ENCODE results near the gene CEP112.

GRCh38 chr17:65855675-65856074 lies 336.3 kb downstream of the CEP112 start:
- TF ChIP-seq, protein P1, sequence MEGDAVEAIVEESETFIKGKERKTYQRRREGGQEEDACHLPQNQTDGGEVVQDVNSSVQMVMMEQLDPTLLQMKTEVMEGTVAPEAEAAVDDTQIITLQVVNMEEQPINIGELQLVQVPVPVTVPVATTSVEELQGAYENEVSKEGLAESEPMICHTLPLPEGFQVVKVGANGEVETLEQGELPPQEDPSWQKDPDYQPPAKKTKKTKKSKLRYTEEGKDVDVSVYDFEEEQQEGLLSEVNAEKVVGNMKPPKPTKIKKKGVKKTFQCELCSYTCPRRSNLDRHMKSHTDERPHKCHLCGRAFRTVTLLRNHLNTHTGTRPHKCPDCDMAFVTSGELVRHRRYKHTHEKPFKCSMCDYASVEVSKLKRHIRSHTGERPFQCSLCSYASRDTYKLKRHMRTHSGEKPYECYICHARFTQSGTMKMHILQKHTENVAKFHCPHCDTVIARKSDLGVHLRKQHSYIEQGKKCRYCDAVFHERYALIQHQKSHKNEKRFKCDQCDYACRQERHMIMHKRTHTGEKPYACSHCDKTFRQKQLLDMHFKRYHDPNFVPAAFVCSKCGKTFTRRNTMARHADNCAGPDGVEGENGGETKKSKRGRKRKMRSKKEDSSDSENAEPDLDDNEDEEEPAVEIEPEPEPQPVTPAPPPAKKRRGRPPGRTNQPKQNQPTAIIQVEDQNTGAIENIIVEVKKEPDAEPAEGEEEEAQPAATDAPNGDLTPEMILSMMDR (IDR thresholded peaks at IDR 0.05): no peak
- no peak for TF ChIP-seq POLR2A (IDR thresholded peaks at IDR 0.05)
